Activated CD4-positive, CD25-positive, alpha-beta regulatory T cell treated with anti-CD3 and anti-CD28 coated beads, Interleukin-2, amount 50 U/mL, for 16 hours (primary cell): Measurements from ENCODE around the gene TRRAP.

Experiments used
- DNase-seq: peaks from one replicate; pipeline ENCODE4 v3.0.0-alpha.2; 2020; ENCODE audit warnings: low read depth, low spot score

Gene TRRAP

GRCh38 chr7:98988641-98989040, 110.3 kb downstream of the TRRAP start:
- no peak for DNase-seq

- DNase-seq, result no peak
These were observed 112.0 kb downstream of the TRRAP start for GRCh38 chr7:98990356-98990755.

- no peak for DNase-seq
These were observed 112.8 kb downstream of the TRRAP start for GRCh38 chr7:98991141-98991540.

GRCh38 chr7:98992076-98992475, 113.7 kb downstream of the TRRAP start:
- no peak for DNase-seq

GRCh38 chr7:98993024-98993897, 114.9 kb downstream of the TRRAP start:
- no peak for DNase-seq

- DNase-seq, result no peak
These were observed 116.0 kb downstream of the TRRAP start for GRCh38 chr7:98994046-98994944.

- no peak for DNase-seq
These were observed 116.8 kb downstream of the TRRAP start for GRCh38 chr7:98995111-98995510.

GRCh38 chr7:98995523-98996149, 117.3 kb downstream of the TRRAP start:
- DNase-seq, result no peak

GRCh38 chr7:98996150-98996552, 117.8 kb downstream of the TRRAP start:
- no peak for DNase-seq

GRCh38 chr7:98997846-98998245, 119.5 kb downstream of the TRRAP start:
- no peak for DNase-seq

GRCh38 chr7:98998821-98999725, 120.7 kb downstream of the TRRAP start:
- no peak for DNase-seq

- no peak for DNase-seq
These were observed 122.0 kb downstream of the TRRAP start for GRCh38 chr7:99000196-99000903.

- no peak for DNase-seq
These were observed 122.7 kb downstream of the TRRAP start for GRCh38 chr7:99000904-99001465.

GRCh38 chr7:99001482-99002147, 123.3 kb downstream of the TRRAP start:
- DNase-seq, result no peak

- no peak for DNase-seq
These were observed 124.0 kb downstream of the TRRAP start for GRCh38 chr7:99002148-99002826.

- no peak for DNase-seq
These were observed 124.5 kb downstream of the TRRAP start for GRCh38 chr7:99002827-99003212.

GRCh38 chr7:99003419-99003818, 125.1 kb downstream of the TRRAP start:
- DNase-seq, result no peak

- DNase-seq, result no peak
These were observed 125.9 kb downstream of the TRRAP start for GRCh38 chr7:99004216-99004615.
